GM10248 (cell line): Measurements from ENCODE around the gene CD244.
"Not testable (repeated sequence)": the region's sequence is repeated elsewhere in the genome, so short reads cannot be mapped to it uniquely, and the experiment has no call there.

Experiments
- CTCF ChIA-PET: fragments of 300-600 bp; sonication (Branson Sonifier 250); formaldehyde crosslinking; extraction: SDS; loops from one replicate; lab custom pipeline; 2021; ENCODE audit warnings: antibody characterized with exemption; lab: Yijun Ruan, JAX
- POLR2A ChIA-PET: fragments of 350-650 bp; sonication (Branson Sonifier 250); formaldehyde crosslinking; extraction: SDS; loops from one replicate; lab custom pipeline; 2020; ENCODE audit warnings: antibody characterized with exemption; lab: Yijun Ruan, JAX
- DNase-seq: peaks from one replicate; pipeline ENCODE4 v3.0.0; 2012; ENCODE audit errors: extremely low spot score
- CTCF ChIP-seq: IDR thresholded peaks from 2 replicates; pipeline ENCODE4 v1.5.1; 2012; ENCODE audit warnings: mild to moderate bottlenecking, low read depth; ENCODE audit errors: extremely low read depth, missing control alignments, control extremely low read depth

Gene CD244

GRCh38 chr1:160904783-160905616 is 42.3 kb upstream of the CD244 start:
- POLR2A ChIA-PET: no interaction called here
- no peak for TF ChIP-seq CTCF
- DNase-seq: no peak
- CTCF ChIA-PET: interaction anchor here (1.4 kb wide), 1 partner anchor 127 kb away, joined by 3 read pairs; no protein-coding TSS in a partner anchor

DNA sequence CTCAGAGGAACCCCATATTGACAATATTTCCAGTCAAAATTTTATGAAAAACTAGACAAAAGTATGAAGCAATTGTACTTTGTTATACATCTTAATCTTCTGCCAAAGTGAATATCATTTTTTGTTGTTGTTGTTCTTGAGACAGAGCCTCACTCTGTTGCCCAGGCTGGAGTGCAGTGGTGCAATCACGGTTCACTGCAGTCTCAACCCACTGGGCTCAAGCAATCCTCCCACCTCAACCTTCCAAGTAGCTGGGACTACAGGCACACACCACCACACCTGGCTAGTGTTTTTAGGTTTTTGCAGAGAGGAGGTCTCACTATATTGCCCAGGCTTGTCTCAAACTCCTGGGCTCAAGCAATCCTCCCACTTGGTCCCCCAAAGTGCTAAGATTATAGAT is 39.6 kb upstream of the CD244 start:
- DNase-seq, CTCF ChIA-PET, POLR2A ChIA-PET: not testable (repeated sequence)

- DNase-seq: no peak
- TF ChIP-seq CTCF: no peak
- CTCF ChIA-PET: no interaction called here
- POLR2A ChIA-PET: no interaction called here
Observed at GRCh38 chr1:160901768-160902167, 39.1 kb upstream of the CD244 start.

- POLR2A ChIA-PET, DNase-seq, CTCF ChIA-PET: not testable (repeated sequence)
Observed at GRCh38 chr1:160900683-160901082, 38.0 kb upstream of the CD244 start.

DNA sequence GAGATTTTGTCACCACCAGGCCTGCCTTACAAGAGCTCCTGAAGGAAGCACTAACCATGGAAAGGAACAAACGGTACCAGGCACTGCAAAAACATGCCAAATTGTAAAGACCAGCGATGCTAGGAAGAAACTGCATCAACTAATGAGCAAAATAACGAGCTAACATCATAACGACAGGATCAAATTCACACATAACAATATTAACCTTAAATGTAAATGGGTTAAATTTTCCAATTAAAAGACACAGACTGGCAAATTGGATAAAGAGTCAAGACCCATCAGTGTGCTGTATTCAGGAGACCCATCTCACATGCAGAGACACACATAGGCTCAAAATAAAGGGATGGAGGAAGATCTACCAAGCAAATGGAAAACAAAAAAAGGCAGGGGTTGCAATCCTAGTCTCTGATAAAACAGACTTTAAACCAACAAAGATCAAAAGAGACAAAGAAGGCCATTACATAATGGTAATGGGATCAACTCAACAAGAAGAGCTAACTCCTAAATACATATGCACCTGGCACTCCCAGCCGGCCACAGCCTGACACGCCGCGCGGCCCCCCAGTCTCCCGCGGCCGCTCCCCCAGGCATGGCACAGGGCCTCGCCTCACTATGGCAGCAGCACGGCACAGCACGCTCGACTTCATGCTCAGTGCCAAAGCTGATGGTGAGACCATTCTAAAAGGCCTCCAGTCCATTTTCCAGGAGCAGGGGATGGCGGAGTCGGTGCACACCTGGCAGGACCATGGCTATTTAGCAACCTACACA is 31.9 kb upstream of the CD244 start:
- CTCF ChIA-PET: interaction anchor here (1.4 kb wide), 2 partner anchors 14 to 213 kb away, joined by 4 read pairs; no protein-coding TSS in a partner anchor

GRCh38 chr1:160891474-160891873 is 28.8 kb upstream of the CD244 start:
- DNase-seq: no peak
- POLR2A ChIA-PET: no interaction called here
- no peak for TF ChIP-seq CTCF
- CTCF ChIA-PET: interaction anchor here (2.0 kb wide), 1 partner anchor 16 kb away, joined by 5 read pairs; no protein-coding TSS in a partner anchor

More for the DNA sequence above, 31.9 kb upstream of the CD244 start:
- POLR2A ChIA-PET, DNase-seq: not testable (repeated sequence)

DNA sequence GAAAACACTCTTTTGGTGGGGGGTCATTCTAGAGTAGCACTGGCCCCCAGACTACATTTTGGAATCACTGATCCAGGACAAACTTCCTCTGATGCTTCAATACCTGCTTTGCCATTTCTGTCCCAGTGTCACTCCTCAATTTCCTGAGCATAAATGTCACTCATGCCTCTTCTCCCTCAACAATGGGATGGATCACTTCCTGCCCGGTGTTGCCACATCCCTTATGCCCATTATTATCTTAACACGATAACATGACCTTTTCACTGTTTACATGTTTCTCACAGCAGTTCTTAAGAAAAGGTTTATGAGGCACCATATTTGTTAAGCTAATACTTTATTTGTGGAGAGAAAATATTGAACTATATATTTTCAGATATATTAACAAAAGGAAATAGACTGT is 26.2 kb upstream of the CD244 start:
- CTCF ChIA-PET: no interaction called here
- DNase-seq: no peak
- no peak for TF ChIP-seq CTCF
- POLR2A ChIA-PET: no interaction called here

GRCh38 chr1:160887071-160887470 is 24.4 kb upstream of the CD244 start:
- no peak for TF ChIP-seq CTCF
- DNase-seq: no peak
- ChIA-PET CTCF (interaction anchor here (1.3 to 4.8 kb wide), 3 partner anchors 10 to 65 kb away, joined by 5 to 19 read pairs (median 7); no protein-coding TSS in a partner anchor), POLR2A (no interaction called here)
